SK-N-MC (cell line): Measurements from ENCODE around the gene DDX6.
"Not testable (repeated sequence)": the region's sequence is repeated elsewhere in the genome, so short reads cannot be mapped to it uniquely, and the experiment has no call there.

ENCODE experiments used
- EZH2 ChIP-seq: fragments of 200-600 bp; sonication (generic); IDR thresholded peaks from one replicate; pipeline ENCODE4 v1.6.1; 2017; ENCODE audit warnings: antibody characterized with exemption
- POLR2AphosphoS5 ChIP-seq: IDR thresholded peaks from 2 replicates; pipeline ENCODE4 v1.6.1; 2012; ENCODE audit warnings: mild to moderate bottlenecking, low read depth, low read length, borderline replicate concordance

DNA sequence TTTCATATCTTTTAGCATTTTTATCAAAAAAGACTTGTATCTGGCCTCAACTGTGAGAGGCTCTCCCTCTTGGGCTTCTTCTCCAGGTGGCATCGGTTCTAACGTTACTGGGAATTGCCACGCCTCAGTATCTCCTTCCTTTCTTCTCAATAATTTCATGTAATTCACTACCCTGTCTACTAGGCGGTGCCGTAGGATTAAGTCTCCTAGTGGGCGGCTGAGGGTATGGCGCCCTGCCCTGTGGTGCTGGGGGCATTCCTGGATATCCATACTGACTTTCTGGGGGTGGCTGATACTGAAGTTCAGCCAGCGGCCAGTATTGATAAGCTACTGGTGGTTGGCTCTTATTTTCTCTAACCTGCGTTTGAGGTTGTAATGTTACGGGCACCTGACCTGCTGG is 62.9 kb downstream of the DDX6 start:
- not testable (repeated sequence) for TF ChIP-seq POLR2AphosphoS5, EZH2
